ENCODE measurements around the gene MYT1. TPM values are rescaled to one million over a fixed set of nuclear protein-coding genes. Genes with fewer than 3 reads are reported as not detected.

The MYT1 gene
- total and polyA plus RNA-seq, 2 of the 13 experiments (the other 11 are each of a cell fraction or from before 2014, with no cell fraction given) = 0.58 to 2.5 TPM

DNA sequence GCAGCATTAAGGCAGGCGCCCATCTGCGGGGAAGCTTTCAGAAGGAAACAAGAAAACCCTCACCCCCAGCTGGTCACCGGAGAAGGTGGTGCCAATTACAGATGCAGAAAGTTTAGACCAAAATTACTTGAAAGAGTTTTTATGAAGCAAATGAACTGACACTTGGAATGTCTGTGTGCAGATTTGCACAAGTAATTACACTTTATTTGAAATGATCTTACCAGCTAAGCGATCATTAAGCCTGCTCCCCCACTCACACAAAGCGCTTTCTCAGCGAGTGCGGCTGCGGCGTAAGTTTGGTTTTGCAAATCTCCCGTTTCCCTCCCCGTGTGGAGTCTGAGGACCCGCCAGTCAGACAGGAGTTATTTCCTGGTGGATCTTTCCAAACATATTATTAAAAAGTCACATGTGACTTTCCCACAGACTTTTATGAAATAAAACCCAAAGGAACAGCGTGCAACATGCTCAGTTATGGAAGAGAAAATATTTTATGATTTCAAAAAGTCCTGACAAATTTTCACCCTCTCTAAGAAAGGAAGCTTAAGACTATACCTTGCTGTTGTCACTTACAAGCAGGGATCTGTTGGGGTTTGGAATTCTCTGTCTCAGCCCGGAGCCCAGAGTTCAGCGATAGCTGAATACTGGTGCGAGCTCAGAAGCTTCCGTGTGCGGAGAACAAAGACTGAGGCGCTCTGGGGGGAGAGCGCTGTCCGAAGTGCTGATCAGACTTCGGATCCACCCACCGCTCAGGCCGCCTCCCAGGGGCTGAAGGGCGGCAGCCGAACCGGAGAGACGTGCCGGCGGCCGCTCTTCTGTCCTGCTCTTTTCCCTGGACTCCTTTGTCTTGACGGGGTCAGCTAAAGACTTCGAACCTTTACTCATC is 2.7 kb upstream of the MYT1 start (continued):
- TF ChIP-seq, protein P1, sequence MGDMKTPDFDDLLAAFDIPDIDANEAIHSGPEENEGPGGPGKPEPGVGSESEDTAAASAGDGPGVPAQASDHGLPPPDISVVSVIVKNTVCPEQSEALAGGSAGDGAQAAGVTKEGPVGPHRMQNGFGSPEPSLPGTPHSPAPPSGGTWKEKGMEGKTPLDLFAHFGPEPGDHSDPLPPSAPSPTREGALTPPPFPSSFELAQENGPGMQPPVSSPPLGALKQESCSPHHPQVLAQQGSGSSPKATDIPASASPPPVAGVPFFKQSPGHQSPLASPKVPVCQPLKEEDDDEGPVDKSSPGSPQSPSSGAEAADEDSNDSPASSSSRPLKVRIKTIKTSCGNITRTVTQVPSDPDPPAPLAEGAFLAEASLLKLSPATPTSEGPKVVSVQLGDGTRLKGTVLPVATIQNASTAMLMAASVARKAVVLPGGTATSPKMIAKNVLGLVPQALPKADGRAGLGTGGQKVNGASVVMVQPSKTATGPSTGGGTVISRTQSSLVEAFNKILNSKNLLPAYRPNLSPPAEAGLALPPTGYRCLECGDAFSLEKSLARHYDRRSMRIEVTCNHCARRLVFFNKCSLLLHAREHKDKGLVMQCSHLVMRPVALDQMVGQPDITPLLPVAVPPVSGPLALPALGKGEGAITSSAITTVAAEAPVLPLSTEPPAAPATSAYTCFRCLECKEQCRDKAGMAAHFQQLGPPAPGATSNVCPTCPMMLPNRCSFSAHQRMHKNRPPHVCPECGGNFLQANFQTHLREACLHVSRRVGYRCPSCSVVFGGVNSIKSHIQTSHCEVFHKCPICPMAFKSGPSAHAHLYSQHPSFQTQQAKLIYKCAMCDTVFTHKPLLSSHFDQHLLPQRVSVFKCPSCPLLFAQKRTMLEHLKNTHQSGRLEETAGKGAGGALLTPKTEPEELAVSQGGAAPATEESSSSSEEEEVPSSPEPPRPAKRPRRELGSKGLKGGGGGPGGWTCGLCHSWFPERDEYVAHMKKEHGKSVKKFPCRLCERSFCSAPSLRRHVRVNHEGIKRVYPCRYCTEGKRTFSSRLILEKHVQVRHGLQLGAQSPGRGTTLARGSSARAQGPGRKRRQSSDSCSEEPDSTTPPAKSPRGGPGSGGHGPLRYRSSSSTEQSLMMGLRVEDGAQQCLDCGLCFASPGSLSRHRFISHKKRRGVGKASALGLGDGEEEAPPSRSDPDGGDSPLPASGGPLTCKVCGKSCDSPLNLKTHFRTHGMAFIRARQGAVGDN (CRISPR knock-in tag; IDR thresholded peaks at IDR 0.05) = peak; percentile 76
- TF ChIP-seq SP140L (CRISPR knock-in tag; IDR thresholded peaks at IDR 0.05; ENCODE audit: borderline replicate concordance) (peak; percentile 99), HOXA7 (CRISPR knock-in tag; IDR thresholded peaks at IDR 0.05) (peak; percentile 94), KDM3A (CRISPR knock-in tag; IDR thresholded peaks at IDR 0.05; ENCODE audit: low read depth) (peak; percentile 89; the same call in 1 of the 2 replicates), MEF2D (CRISPR knock-in tag; IDR thresholded peaks at IDR 0.05) (peak; percentile 93), POGZ (CRISPR knock-in tag; IDR thresholded peaks at IDR 0.05) (no peak), KDM2A (CRISPR knock-in tag; IDR thresholded peaks at IDR 0.05; ENCODE audit: borderline replicate concordance, low read depth) (peak; percentile 98), ZNF124 (CRISPR knock-in tag; IDR thresholded peaks at IDR 0.05) (peak; percentile 99), ZNF33B (CRISPR knock-in tag; IDR thresholded peaks at IDR 0.05) (peak; percentile 90; the same call in 1 of the 2 replicates), CREB1 (IDR thresholded peaks at IDR 0.05) (no peak), CREB1 (CRISPR knock-in tag; IDR thresholded peaks at IDR 0.05) (no peak), HNF1A (IDR thresholded peaks at IDR 0.05; ENCODE audit: low read depth) (no peak), HNF1A (CRISPR knock-in tag; IDR thresholded peaks at IDR 0.05; ENCODE audit: borderline replicate concordance) (no peak), HMG20A (CRISPR knock-in tag; IDR thresholded peaks at IDR 0.05; ENCODE audit: borderline replicate concordance) (peak; percentile 62; the same call in 1 of the 2 replicates), REXO4 (CRISPR knock-in tag; IDR thresholded peaks at IDR 0.05; ENCODE audit: borderline replicate concordance) (no peak), NFIB (CRISPR knock-in tag; IDR thresholded peaks at IDR 0.05; ENCODE audit: borderline replicate concordance) (no peak), AGO1 (IDR thresholded peaks at IDR 0.05; ENCODE audit: low read depth, low read length, poor library complexity, severe bottlenecking) (no peak), ZNF570 (CRISPR knock-in tag; IDR thresholded peaks at IDR 0.05; ENCODE audit: borderline replicate concordance) (no peak), TOPORS (CRISPR knock-in tag; IDR thresholded peaks at IDR 0.05) (no peak), MTF2 (CRISPR knock-in tag; IDR thresholded peaks at IDR 0.05; ENCODE audit: borderline replicate concordance) (peak; percentile 98)

Measured in HepG2 (cell line).